Liver (tissue), 3 donors: ENCODE data around the gene APP.

ENCODE experiments used
- FOXA1 ChIP-seq: IDR thresholded peaks from 2 replicates; pipeline ENCODE4 v1.6.1; 2016; ENCODE audit warnings: antibody characterized with exemption
- FOXA2 ChIP-seq: IDR thresholded peaks from 2 replicates; pipeline ENCODE4 v1.6.1; 2016; ENCODE audit warnings: antibody characterized with exemption
- HNF4A ChIP-seq, 2 donors: conservative IDR thresholded peaks; 2 replicates each; pipeline ENCODE4 v1.6.1; 2016; ENCODE audit warnings: antibody characterized with exemption in 2 of 2, mild to moderate bottlenecking in 2 of 2
- JUND ChIP-seq, 2 donors: IDR thresholded peaks; 2 replicates each; pipeline ENCODE4 v1.6.1; 2016; ENCODE audit warnings: antibody characterized with exemption in 2 of 2
- RAD21 ChIP-seq, 2 donors: IDR thresholded peaks; 2 replicates each; pipeline ENCODE4 v1.6.1; 2016; ENCODE audit warnings: antibody characterized with exemption in 2 of 2, mild to moderate bottlenecking in 2 of 2
- RXRA ChIP-seq, 2 donors: IDR thresholded peaks; 2 replicates each; pipeline ENCODE4 v1.6.1; 2017 to 2018; ENCODE audit warnings: antibody characterized with exemption in 2 of 2, mild to moderate bottlenecking in 1 of 2
- TAF1 ChIP-seq: conservative IDR thresholded peaks from 2 replicates; pipeline ENCODE4 v1.6.1; 2016; ENCODE audit warnings: antibody characterized with exemption, mild to moderate bottlenecking
- TF ChIP-seq, protein P1 (sequence below): fragments of 150-350 bp; IDR thresholded peaks from 2 replicates; pipeline ENCODE4 v1.5.1; 2017; ENCODE audit warnings: improper control_type of control experiment, low read depth, low read length; ENCODE audit not compliant: missing input control
- TF ChIP-seq, protein P2 (sequence below): IDR thresholded peaks from 2 replicates; pipeline ENCODE4 v1.6.1; 2016; ENCODE audit warnings: antibody characterized with exemption
- donor health status: healthy.
- donor health status: healthy.

DNA sequence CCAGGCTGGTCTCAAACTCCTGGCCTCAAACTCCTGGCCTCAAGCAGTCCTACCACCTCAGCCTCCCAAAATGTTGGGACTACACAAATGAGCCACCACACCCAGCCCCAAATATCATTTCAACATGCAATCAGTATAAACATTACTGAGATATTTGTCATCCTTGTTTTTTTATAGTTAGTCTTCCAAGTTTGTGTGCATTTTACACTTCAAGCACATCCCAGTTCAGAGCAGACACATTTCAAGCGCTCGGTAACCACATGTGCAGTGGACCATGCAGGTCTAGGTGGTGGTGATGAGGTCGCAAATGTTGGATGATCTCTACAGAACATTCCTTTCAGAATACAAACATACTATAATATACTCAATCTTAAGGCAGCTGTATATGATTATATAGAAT is 23.8 kb upstream of the APP start:
- TF ChIP-seq, protein P1, sequence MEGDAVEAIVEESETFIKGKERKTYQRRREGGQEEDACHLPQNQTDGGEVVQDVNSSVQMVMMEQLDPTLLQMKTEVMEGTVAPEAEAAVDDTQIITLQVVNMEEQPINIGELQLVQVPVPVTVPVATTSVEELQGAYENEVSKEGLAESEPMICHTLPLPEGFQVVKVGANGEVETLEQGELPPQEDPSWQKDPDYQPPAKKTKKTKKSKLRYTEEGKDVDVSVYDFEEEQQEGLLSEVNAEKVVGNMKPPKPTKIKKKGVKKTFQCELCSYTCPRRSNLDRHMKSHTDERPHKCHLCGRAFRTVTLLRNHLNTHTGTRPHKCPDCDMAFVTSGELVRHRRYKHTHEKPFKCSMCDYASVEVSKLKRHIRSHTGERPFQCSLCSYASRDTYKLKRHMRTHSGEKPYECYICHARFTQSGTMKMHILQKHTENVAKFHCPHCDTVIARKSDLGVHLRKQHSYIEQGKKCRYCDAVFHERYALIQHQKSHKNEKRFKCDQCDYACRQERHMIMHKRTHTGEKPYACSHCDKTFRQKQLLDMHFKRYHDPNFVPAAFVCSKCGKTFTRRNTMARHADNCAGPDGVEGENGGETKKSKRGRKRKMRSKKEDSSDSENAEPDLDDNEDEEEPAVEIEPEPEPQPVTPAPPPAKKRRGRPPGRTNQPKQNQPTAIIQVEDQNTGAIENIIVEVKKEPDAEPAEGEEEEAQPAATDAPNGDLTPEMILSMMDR, result no peak
- TF ChIP-seq JUND (IDR thresholded peaks at IDR 0.05) (no peak), HNF4A (conservative IDR thresholded peaks at IDR 0.05) (no peak), FOXA2 (no peak), TAF1 (no peak), RAD21 (IDR thresholded peaks at IDR 0.05) (no peak), RXRA (IDR thresholded peaks at IDR 0.05) (no peak), FOXA1 (no peak)
- TF ChIP-seq, protein P2, sequence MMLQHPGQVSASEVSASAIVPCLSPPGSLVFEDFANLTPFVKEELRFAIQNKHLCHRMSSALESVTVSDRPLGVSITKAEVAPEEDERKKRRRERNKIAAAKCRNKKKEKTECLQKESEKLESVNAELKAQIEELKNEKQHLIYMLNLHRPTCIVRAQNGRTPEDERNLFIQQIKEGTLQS, result no peak
